ENCODE data around the gene UTS2. TPM values are rescaled to one million over a fixed set of nuclear protein-coding genes. Genes with fewer than 3 reads are reported as not detected.

The UTS2 gene
- 1 to 10 TPM in 1 of 4 donors, under 1 TPM in 2, not detected in 1; 0.33 to 1.9 (median 0.68) TPM for polyA plus RNA-seq
- long read RNA-seq, donor 1 = 0 reads
- long read RNA-seq, donor 2, partial matches to known transcripts = 0 of 1 reads
- long read RNA-seq, donor 2, other reads (novel, unspliced or antisense) = 0 of 1 reads
- long read RNA-seq, donor 3 = 0 reads
- long read RNA-seq, donor 4 = 0 reads
- long read RNA-seq, donor 5 = 0 reads
- long read RNA-seq, donor 6 = 0 reads
- long read RNA-seq, donor 7 = 0 reads
- long read RNA-seq, donor 8 = 0 reads
- long read RNA-seq, donor 9 = 0 reads
- long read RNA-seq, donor 10 = 0 reads

- Histone ChIP-seq H3K4me3 (ENCODE audit: low read depth in 1 of 3, low read length in 3 of 3) (no peak within 1 kb of the TSS), H3K9me3 (ENCODE audit: control insufficient read depth in 2 of 2, insufficient read depth in 1 of 2, low read depth in 1 of 2, low read length in 1 of 2) (no peaks in the 10 kb centered on the region), H3K27ac (ENCODE audit: low read depth in 1 of 3, low read length in 2 of 3) (no peak within 1 kb of the TSS), H3K4me1 (ENCODE audit: control insufficient read depth in 3 of 3, insufficient read depth in 2 of 3, low read depth in 1 of 3, low read length in 2 of 3) (no peaks in the 10 kb centered on the region), H3K27me3 (ENCODE audit: control insufficient read depth in 3 of 3, insufficient read depth in 3 of 3, low read length in 3 of 3) (no peaks in the 10 kb centered on the region), H3K36me3 (ENCODE audit: control insufficient read depth in 3 of 3, insufficient read depth in 2 of 3, low read depth in 1 of 3, low read length in 3 of 3) (no peaks in the 10 kb centered on the region)
- 75 to 83% (median 76%) methylated on average over 10 of the region's 10 CpGs for WGBS, 3 donors
- no peak for DNase-seq
- no peak for FAIRE-seq
These were observed at the start of gene UTS2 for GRCh38 chr1:7852804-7853683. UTS2 (minus strand) TSS chr1:7853065; CDS start chr1:7853003, 62 bp downstream.

GRCh38 chr1:7899741-7900140, 46.9 kb upstream of the UTS2 start:
- 66 to 81% (median 80%) methylated on average over 4 of the region's 4 CpGs for WGBS, 3 donors
- no peak for FAIRE-seq

GRCh38 chr1:7898962-7899361, 46.1 kb upstream of the UTS2 start:
- Histone ChIP-seq H3K27ac (ENCODE audit: low read depth in 1 of 3, low read length in 2 of 3) (no peak overlapping the region), H3K36me3 (ENCODE audit: control insufficient read depth in 3 of 3, insufficient read depth in 2 of 3, low read depth in 1 of 3, low read length in 3 of 3) (no peaks in the 10 kb centered on the region), H3K9me3 (ENCODE audit: control insufficient read depth in 2 of 2, insufficient read depth in 1 of 2, low read depth in 1 of 2, low read length in 1 of 2) (no peaks in the 10 kb centered on the region), H3K4me3 (ENCODE audit: low read depth in 1 of 3, low read length in 3 of 3) (no peak overlapping the region), H3K4me1 (ENCODE audit: control insufficient read depth in 3 of 3, insufficient read depth in 2 of 3, low read depth in 1 of 3, low read length in 2 of 3) (no peaks in the 10 kb centered on the region), H3K27me3 (ENCODE audit: control insufficient read depth in 3 of 3, insufficient read depth in 3 of 3, low read length in 3 of 3) (no peaks in the 10 kb centered on the region)
- 81 to 91% (median 87%) methylated on average over 5 of the region's 5 CpGs for WGBS, 3 donors
- FAIRE-seq = no peak
- no peak for DNase-seq

More at GRCh38 chr1:7899741-7900140, 46.9 kb upstream of the UTS2 start:
- H3K27ac ChIP-seq (ENCODE audit: low read depth in 1 of 3, low read length in 2 of 3) = no peak overlapping the region
- H3K4me3 ChIP-seq (ENCODE audit: low read depth in 1 of 3, low read length in 3 of 3) = no peak overlapping the region
- no peak for DNase-seq
- no peaks in the 10 kb centered on the region for H3K27me3 ChIP-seq (ENCODE audit: control insufficient read depth in 3 of 3, insufficient read depth in 3 of 3, low read length in 3 of 3)
- H3K4me1 ChIP-seq (ENCODE audit: control insufficient read depth in 3 of 3, insufficient read depth in 2 of 3, low read depth in 1 of 3, low read length in 2 of 3) = no peaks in the 10 kb centered on the region
- H3K36me3 ChIP-seq (ENCODE audit: control insufficient read depth in 3 of 3, insufficient read depth in 2 of 3, low read depth in 1 of 3, low read length in 3 of 3) = no peaks in the 10 kb centered on the region
- no peaks in the 10 kb centered on the region for H3K9me3 ChIP-seq (ENCODE audit: control insufficient read depth in 2 of 2, insufficient read depth in 1 of 2, low read depth in 1 of 2, low read length in 1 of 2)

GRCh38 chr1:7896994-7897393, 44.1 kb upstream of the UTS2 start:
- DNase-seq (no peak), FAIRE-seq (no peak)
- H3K36me3 ChIP-seq (ENCODE audit: control insufficient read depth in 3 of 3, insufficient read depth in 2 of 3, low read depth in 1 of 3, low read length in 3 of 3) = no peaks in the 10 kb centered on the region
- H3K4me1 ChIP-seq (ENCODE audit: control insufficient read depth in 3 of 3, insufficient read depth in 2 of 3, low read depth in 1 of 3, low read length in 2 of 3) = no peaks in the 10 kb centered on the region
- no peak overlapping the region for H3K4me3 ChIP-seq (ENCODE audit: low read depth in 1 of 3, low read length in 3 of 3)
- H3K27me3 ChIP-seq (ENCODE audit: control insufficient read depth in 3 of 3, insufficient read depth in 3 of 3, low read length in 3 of 3) = no peaks in the 10 kb centered on the region
- H3K27ac ChIP-seq (ENCODE audit: low read depth in 1 of 3, low read length in 2 of 3) = no peak overlapping the region
- WGBS, 3 donors = 45 to 55% (median 52%) methylated on average over 1 of the region's 1 CpG
- no peaks in the 10 kb centered on the region for H3K9me3 ChIP-seq (ENCODE audit: control insufficient read depth in 2 of 2, insufficient read depth in 1 of 2, low read depth in 1 of 2, low read length in 1 of 2)

- 85 to 90% (median 86%) methylated on average over 13 of the region's 13 CpGs for WGBS, 3 donors
- Histone ChIP-seq H3K4me1 (ENCODE audit: control insufficient read depth in 3 of 3, insufficient read depth in 2 of 3, low read depth in 1 of 3, low read length in 2 of 3) (no peaks in the 10 kb centered on the region), H3K4me3 (ENCODE audit: low read depth in 1 of 3, low read length in 3 of 3) (no peak overlapping the region), H3K9me3 (ENCODE audit: control insufficient read depth in 2 of 2, insufficient read depth in 1 of 2, low read depth in 1 of 2, low read length in 1 of 2) (no peaks in the 10 kb centered on the region), H3K27me3 (ENCODE audit: control insufficient read depth in 3 of 3, insufficient read depth in 3 of 3, low read length in 3 of 3) (no peaks in the 10 kb centered on the region), H3K36me3 (ENCODE audit: control insufficient read depth in 3 of 3, insufficient read depth in 2 of 3, low read depth in 1 of 3, low read length in 3 of 3) (no peaks in the 10 kb centered on the region), H3K27ac (ENCODE audit: low read depth in 1 of 3, low read length in 2 of 3) (no peak overlapping the region)
- no peak for DNase-seq
- no peak for FAIRE-seq
These were observed 40.8 kb upstream of the UTS2 start for GRCh38 chr1:7893529-7894180.

- DNase-seq (no peak), FAIRE-seq (no peak)
- H3K4me3 ChIP-seq (ENCODE audit: low read depth in 1 of 3, low read length in 3 of 3) = no peak overlapping the region
- WGBS, 3 donors = 64 to 68% (median 64%) methylated on average over 9 of the region's 9 CpGs
- H3K4me1 ChIP-seq (ENCODE audit: control insufficient read depth in 3 of 3, insufficient read depth in 2 of 3, low read depth in 1 of 3, low read length in 2 of 3) = no peaks in the 10 kb centered on the region
- H3K9me3 ChIP-seq (ENCODE audit: control insufficient read depth in 2 of 2, insufficient read depth in 1 of 2, low read depth in 1 of 2, low read length in 1 of 2) = no peaks in the 10 kb centered on the region
- no peaks in the 10 kb centered on the region for H3K36me3 ChIP-seq (ENCODE audit: control insufficient read depth in 3 of 3, insufficient read depth in 2 of 3, low read depth in 1 of 3, low read length in 3 of 3)
- no peaks in the 10 kb centered on the region for H3K27me3 ChIP-seq (ENCODE audit: control insufficient read depth in 3 of 3, insufficient read depth in 3 of 3, low read length in 3 of 3)
- no peak overlapping the region for H3K27ac ChIP-seq (ENCODE audit: low read depth in 1 of 3, low read length in 2 of 3)
These were observed 38.9 kb upstream of the UTS2 start for GRCh38 chr1:7891804-7892203.

GRCh38 chr1:7890853-7891252, 38.0 kb upstream of the UTS2 start:
- WGBS, 3 donors = 94 to 99% (median 98%) methylated on average over 2 of the region's 2 CpGs
- Histone ChIP-seq H3K27ac (ENCODE audit: low read depth in 1 of 3, low read length in 2 of 3) (no peak overlapping the region), H3K4me3 (ENCODE audit: low read depth in 1 of 3, low read length in 3 of 3) (no peak overlapping the region), H3K9me3 (ENCODE audit: control insufficient read depth in 2 of 2, insufficient read depth in 1 of 2, low read depth in 1 of 2, low read length in 1 of 2) (no peaks in the 10 kb centered on the region), H3K36me3 (ENCODE audit: control insufficient read depth in 3 of 3, insufficient read depth in 2 of 3, low read depth in 1 of 3, low read length in 3 of 3) (no peaks in the 10 kb centered on the region), H3K27me3 (ENCODE audit: control insufficient read depth in 3 of 3, insufficient read depth in 3 of 3, low read length in 3 of 3) (no peaks in the 10 kb centered on the region), H3K4me1 (ENCODE audit: control insufficient read depth in 3 of 3, insufficient read depth in 2 of 3, low read depth in 1 of 3, low read length in 2 of 3) (no peaks in the 10 kb centered on the region)
- no peak for FAIRE-seq
- DNase-seq = no peak

GRCh38 chr1:7888248-7889081, 35.6 kb upstream of the UTS2 start:
- H3K27ac ChIP-seq (ENCODE audit: low read depth in 1 of 3, low read length in 2 of 3) = no peak overlapping the region
- H3K4me1 ChIP-seq (ENCODE audit: control insufficient read depth in 3 of 3, insufficient read depth in 2 of 3, low read depth in 1 of 3, low read length in 2 of 3) = no peaks in the 10 kb centered on the region
- no peak overlapping the region for H3K4me3 ChIP-seq (ENCODE audit: low read depth in 1 of 3, low read length in 3 of 3)
- DNase-seq (no peak), FAIRE-seq (no peak)
- no peaks in the 10 kb centered on the region for H3K36me3 ChIP-seq (ENCODE audit: control insufficient read depth in 3 of 3, insufficient read depth in 2 of 3, low read depth in 1 of 3, low read length in 3 of 3)
- WGBS, 3 donors = 82 to 89% (median 87%) methylated on average over 9 of the region's 9 CpGs
- peaks cover 0 to 4% of the 10 kb centered on the region in 2 donors for H3K9me3 ChIP-seq (ENCODE audit: control insufficient read depth in 2 of 2, insufficient read depth in 1 of 2, low read depth in 1 of 2, low read length in 1 of 2)
- H3K27me3 ChIP-seq (ENCODE audit: control insufficient read depth in 3 of 3, insufficient read depth in 3 of 3, low read length in 3 of 3) = peaks cover 0 to 5% (median 0%) of the 10 kb centered on the region in 3 donors
